Stimulated activated naive CD8-positive, alpha-beta T cell treated with anti-CD3 and anti-CD28 coated beads, Interleukin-15, Interleukin-2, amounts not matched to agents 100 U/mL and 50 U/mL, for 24 hours (primary cell): ENCODE measurements around the gene NUDT7.

Source experiments
- ATAC-seq: fragments of 150-1000 bp; cut with Tn5 transposase; one replicate; pipeline ENCODE4 v1.10.0; 2021
- DNase-seq: peaks from one replicate; pipeline ENCODE4 v3.0.0; 2021

The NUDT7 gene

DNA sequence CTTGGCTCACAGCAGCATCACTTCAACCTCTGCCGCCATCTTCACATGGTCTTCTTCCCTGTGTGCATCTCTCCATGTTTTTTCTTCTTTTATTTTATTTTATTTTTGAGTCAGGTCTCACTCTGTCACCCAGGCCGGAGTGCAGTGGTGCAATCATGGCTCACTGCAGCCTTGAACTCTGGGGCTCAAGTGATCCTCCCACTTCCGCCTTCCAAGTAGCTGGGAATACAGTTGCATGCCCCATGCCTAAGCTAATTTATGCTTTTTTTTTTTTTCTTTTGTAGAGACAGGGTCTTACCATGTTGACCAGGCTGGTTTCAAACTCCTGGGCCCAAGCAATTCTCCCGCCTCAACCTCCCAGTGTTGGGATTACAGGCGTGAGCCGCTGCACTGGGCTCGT is 1.9 kb downstream of the NUDT7 start:
- DNase-seq (no peak), ATAC-seq (no peak)

DNA sequence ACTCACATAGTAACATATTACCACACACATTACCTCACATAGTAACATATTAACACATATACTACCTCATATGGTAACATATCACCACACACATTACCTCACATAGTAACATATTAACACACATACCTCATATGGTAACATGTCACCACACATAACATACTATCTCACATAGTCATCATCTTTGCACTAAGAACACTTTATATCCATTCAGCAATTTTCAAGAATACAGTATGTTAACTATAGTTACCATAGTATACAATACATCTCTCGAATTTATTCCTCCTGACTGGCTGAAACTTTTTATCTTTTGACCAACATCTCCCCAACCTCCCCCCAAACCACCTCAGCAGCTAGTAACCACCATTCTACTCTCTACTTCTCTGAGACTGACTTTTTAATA is 7.6 kb downstream of the NUDT7 start:
- no peak for DNase-seq
- ATAC-seq, result no peak

DNA sequence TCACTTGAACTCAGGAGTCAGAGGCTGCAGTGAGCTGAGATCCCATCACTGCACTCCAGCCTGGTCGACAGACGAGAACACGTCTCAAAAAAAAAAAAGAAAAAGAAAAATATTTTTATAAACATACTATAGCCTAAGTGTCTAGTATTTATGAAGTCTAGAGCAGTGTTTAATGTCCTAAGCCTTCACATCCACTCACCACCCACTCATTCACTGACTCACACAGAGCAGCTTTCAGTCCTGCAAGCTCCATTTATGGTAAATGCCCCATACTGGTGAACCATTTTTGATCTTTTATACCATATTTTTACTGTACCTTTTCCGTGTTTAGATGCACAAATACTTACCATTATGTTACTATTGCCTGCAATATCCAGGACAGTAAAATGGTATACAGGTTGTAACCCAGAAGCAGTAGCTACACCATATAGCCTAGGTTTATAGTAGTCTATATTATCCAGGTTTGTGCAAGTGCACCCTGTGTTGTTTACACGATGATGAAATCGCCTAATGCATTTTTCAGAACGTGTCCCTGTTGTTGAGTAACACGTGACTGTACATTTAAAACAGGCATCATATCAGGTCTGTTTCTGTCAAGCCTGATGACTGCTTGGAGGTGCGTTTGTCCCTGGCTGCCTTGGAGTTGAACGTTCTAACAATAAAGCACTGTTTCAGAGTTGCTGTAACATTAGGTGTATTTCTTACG is 10.1 kb downstream of the NUDT7 start:
- ATAC-seq (peak; percentile 81), DNase-seq (no peak)

DNA sequence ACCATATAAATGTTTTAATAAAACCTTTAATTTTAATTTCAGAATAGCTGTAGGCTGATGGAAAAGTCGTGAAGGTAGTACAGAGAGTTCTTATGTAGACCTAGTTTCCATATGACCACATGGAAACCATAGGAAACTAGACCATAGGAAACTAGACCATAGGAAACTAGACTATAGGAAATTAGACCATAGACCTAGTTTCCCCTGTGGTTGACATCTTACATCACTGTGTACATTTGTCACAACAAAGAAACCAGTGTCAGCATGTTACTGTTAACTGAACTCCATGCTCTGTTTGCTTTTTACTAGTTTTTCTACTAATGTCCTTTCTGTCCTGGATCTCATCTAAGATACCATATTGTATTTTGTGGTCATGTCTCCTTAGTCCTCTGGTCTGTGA is 14.6 kb downstream of the NUDT7 start:
- peak; percentile 60 for ATAC-seq
- no peak for DNase-seq

DNA sequence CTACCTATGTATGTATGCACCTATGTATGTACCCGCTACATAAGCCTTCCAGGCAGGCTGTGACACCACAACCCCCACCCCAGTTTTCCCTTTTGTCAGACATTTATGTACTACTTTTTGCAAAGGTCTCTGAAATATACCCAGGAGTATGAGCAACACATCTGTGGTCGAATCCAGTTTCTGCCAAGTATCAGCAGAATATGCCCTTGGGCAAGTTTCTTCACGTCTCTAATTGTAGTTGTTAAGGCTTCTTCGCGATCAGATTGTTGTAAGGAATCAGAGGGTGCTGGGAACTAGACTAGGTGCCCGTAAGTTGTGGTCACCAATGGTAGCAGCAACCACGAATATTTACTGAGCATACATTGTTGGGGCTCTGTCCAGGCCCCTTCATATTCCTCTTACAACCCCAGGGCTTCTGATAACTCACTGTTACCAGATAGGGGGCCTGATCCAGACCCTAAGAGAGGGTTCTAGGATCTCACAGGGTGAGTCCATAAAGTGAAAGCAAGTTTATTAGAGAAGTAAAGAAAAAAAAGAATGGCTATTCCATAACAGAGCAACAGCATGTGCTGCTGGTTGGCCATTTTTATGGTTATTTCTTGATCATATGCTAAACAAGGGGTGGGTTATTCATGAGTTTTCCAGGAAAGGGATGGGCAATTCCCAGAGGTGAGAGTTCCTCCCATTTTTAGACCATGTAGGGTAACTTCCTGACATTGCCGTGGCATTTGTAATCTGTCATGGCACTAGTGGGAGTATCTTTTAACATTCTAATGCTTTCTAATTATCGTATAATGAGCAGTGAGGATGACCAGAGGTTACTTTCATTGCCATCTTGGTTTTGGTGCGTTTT is 16.6 kb downstream of the NUDT7 start:
- no peak for DNase-seq
- no peak for ATAC-seq

DNA sequence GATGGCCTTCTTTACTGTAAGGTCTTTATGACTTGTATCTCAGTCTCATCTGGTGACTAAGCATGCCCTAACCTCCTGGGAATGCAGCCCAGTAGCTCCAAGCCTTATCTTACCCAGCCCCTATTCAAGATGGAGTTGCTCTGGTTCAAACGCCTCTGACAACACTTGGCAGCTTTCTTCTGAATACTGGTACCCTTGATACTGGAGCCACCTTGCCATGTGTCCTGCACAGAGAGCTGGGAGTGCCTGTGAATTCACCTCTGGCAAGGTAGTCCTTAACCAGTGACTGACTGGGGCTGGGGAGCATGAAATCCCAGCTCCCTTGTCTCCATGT is 17.2 kb downstream of the NUDT7 start:
- ATAC-seq (no peak), DNase-seq (no peak)

DNA sequence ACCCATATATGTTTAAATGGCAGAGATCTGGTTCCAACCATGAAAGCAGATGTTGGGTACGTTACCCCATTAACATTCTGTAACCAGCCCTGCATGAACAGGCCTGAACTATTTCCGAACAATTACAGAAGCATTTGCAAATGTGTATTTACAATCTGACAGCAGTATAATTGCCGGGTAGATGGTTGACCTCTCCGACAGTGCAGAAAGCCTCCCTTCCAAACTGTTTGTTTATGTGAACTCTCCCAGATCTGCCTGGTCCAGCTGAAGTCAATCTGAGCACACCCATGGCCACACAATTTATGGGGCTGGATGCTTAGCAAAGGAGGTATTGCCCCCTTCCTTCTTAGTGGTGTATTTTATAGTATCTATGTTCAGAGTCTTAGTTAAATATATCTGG is 21.8 kb downstream of the NUDT7 start:
- ATAC-seq (no peak), DNase-seq (no peak)

DNA sequence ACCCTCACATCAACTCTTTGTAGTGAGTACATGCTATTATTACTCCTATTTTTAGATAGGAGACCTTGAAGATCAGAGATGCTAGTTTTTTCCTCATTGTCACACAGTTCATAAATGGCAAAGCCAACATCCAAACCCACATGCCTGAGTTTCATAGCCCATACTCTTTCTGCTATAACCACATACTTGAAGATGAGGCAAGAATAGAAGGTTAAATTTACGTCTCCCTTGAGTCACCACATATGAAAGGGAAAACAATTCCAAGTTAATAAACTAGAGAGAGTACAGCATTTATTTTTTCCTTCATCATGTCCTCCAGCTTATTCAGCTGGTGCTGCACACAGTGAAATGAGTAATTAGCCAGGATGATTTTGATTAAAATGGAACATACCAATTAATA is 23.7 kb downstream of the NUDT7 start:
- ATAC-seq (no peak), DNase-seq (no peak)

DNA sequence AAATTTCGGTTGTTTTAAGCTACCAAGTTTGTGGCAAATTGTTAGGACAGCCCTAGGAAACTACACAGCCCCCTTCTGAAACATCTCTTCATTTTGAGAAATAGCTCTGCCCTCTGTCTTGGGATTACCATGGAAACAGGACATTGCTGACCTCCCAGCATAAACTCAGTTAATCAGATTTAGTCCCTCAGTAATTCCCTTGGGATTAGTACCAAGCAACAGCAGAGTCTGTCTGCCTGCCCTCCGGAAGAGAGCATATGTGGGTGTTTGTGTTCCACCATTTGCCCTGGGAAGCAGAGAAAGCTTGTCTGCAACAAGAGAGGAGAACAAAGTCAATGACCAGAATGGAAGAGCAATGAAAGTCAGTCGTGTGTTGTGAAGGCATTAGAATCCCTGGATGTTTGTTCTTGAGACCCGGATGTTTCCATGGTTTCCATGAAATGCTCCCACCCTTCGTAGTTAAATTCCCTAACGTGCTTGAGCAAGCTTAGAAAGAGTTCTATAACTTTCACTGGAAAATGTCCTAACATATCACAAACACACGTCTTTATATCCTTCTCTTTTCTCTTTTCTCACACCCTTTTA is 26.2 kb downstream of the NUDT7 start:
- DNase-seq (no peak), ATAC-seq (no peak)

DNA sequence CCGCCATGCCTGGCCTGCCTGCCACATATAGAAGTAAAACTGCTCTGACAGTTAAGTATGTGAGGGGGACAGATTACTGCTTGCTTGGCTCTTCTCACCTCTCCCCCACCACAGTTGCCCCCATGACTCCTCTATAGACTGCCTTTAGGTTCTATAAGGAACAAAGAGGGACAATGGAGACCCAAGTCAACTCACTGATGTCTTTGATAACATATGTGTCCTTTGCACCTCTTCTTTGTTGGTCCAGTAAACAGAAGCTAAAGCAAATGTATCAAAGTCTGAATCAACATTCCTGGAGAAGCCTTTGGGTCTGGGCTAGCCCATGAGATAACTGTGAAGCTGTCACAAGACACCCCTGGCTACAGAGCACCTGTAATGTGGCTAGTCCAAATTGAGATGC is 27.1 kb downstream of the NUDT7 start:
- ATAC-seq, result no peak
- DNase-seq, result no peak

DNA sequence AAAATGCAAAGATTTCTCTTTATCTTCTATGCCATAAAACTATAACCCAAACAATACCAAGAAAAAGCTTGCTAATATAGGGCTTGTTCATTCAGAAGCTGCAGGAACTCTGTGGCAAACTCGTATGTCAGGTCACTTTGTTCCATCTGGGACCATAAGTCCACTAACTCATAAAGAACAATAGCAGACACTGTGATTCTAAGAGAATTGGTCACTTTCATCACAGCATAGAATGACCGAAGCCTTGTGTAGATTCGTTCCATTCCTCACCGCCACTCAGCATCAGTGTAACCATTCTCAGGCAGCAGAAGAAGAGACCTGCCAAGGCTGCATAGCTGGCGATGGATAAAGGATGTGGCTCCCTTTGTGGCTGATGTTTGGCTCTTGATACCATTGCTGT is 35.7 kb downstream of the NUDT7 start:
- no peak for DNase-seq
- ATAC-seq, result no peak

DNA sequence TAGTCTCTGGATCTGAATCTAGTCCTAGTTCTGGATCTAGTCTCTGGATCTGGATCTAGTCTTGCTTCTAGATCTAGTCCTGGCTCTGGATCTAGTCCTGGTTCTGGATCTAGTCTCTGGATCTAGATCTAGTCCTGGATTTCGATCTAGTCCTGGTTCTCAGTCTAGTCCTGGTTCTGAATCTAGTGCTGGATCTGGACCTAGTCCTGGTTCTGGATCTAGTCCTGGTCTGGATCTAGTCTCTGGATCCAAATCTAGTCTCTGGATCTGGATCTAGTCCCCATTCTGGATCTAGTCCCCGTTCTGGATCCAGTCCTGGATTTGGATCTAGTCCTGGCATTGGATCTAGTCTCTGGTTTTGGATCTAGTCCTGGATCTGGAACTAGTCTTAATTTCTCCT is 36.2 kb downstream of the NUDT7 start:
- DNase-seq (no peak), ATAC-seq (no peak)

DNA sequence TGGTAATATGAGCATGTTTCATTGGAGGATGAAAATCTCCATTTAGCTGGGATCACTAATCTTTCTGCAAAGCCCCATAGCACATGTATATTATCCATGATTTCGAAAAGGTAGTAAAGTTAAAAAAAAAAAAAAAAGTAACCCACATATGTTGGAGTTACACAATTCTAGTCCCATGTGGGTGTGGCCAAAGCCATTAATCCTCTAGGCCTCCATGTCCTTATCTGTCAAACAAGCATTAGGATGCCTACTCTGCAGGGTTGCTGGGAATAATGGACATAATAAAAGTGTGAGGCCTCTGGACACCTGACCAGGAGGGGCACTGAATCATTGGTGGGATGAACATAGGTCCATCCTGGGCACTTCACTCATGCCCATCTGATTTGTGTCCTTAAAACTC is 36.9 kb downstream of the NUDT7 start:
- ATAC-seq (no peak), DNase-seq (no peak)

DNA sequence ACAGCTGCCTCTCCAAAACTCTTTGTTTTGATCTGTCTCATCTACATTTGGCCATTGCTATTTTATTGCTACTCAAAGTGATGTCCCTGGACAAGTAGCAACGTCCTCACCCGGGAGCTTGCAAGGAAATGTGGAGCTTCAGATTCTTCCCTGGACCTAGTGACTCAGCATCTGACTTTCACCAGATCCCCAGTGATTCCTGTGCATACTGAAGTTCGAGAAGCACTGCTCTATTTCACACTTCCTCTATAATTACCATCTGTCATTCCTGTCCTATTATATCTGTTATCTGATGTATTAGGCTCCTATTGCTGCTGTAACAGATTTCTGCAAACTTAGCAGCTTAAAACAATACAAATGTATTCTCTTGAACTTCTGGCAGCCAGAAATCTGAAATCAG is 37.5 kb downstream of the NUDT7 start:
- no peak for DNase-seq
- ATAC-seq, result no peak

DNA sequence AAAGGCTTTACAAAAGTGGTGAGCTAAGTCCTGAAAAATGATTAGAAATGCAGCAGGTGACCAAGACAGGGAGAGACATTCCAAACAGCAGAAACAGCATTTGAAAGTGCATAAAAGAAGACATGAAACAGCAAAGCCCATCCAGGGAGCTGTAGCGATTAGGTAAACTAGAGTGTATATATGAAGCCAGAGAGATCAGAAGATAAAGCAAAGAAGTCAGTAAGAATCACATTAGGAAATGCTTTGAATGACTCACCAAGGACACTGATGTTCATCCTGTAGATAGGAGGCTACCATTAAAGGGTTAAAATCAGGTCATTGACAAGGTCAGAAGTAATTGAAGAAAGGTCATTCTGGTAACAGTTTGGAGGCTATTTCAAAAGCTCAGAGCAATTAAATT is 38.5 kb downstream of the NUDT7 start:
- no peak for ATAC-seq
- DNase-seq, result no peak

DNA sequence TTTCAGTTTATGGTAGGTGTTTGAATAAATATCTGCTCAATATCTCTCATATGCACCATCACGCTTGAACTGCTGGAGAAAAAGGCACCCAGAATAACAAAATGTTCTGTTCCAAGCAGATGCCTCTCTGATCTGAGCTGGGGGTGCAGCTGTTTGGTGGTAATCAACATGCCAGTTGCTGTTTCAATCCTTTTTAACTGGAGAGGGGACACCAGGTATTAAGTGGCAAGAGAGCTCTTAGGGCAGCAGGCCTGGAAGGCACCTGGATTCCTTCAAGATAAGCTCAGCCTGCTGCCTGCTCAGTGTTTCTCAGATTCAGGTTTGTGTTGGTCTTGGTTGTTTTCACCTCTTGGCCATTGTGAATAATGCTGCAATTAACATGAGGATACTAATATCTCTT is 38.9 kb downstream of the NUDT7 start:
- DNase-seq (no peak), ATAC-seq (no peak)

DNA sequence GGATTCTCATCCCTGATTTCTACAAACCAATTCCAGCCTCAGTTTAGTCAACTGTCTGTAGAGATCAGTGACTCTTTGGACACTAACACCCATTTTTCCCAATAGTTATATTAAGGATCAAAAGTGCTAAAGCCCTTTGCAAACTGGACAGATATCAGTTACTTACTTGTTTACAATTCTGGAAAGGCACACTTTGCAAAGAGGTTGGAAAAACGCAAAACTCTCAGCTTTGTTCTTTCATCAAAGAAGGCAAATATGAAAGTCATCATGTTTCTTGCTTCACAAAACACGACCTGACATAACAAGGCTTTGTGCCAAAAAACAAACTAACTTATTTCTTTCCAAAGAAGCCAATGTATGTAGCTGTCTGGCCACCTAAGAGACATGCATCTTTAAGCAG is 39.9 kb downstream of the NUDT7 start:
- ATAC-seq (no peak), DNase-seq (no peak)

DNA sequence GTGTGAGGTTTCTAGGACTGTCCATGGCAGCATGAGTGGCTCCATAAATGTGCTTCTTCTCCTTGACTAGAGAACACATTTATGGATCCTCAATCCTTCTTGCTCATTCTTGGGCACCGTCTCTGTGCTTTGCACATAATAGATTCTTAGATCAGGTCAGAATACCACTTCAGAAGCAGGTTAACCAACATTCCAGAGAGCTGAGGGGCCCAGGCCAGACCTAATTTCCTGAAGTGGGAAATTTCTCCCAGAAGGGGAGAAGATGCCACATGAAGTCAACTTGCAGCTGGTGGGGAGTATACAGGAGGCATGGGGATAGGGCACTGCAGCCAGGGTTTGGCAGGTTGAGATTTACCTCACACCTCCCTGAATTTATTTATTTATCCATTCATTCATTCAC is 41.7 kb downstream of the NUDT7 start:
- ATAC-seq (no peak), DNase-seq (no peak)

DNA sequence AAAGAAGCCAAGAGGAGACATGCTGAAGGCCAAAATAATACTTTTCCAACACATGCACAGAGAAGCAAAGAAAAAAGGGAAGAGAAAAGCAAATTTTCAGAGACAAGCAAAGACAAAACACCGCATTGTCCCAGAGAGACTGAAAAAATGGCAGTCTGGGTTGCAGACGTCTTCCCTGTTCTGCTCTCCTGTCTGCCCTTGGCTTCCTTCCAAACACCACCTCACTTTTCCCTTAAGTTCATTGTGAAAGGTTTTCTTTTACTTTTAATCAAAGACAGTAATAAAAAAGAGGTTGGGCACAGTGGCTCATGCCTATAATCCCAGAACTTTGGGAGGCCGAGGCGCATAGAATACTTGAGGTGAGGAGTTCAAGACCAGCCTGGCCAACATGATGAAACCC is 44.9 kb downstream of the NUDT7 start:
- no peak for DNase-seq
- ATAC-seq, result no peak

DNA sequence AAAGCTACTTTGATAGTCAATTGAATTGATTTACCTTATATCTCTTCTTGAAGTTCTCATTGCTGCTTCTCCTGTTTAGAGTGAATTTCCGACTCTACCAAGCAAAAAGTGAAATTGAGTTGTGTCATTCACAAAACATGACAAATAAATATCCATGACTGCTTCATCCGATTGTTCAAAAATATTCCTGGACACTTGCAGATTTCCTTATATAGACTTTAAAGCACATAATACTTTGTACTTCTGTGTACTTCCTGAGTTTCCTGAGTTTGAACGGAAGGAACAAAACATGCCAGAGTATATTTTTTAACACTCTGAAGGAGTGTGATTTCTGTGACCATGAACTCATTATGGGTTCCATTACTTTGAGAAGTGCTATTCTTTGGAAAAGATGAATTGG is 45.5 kb downstream of the NUDT7 start:
- DNase-seq (no peak), ATAC-seq (no peak)

DNA sequence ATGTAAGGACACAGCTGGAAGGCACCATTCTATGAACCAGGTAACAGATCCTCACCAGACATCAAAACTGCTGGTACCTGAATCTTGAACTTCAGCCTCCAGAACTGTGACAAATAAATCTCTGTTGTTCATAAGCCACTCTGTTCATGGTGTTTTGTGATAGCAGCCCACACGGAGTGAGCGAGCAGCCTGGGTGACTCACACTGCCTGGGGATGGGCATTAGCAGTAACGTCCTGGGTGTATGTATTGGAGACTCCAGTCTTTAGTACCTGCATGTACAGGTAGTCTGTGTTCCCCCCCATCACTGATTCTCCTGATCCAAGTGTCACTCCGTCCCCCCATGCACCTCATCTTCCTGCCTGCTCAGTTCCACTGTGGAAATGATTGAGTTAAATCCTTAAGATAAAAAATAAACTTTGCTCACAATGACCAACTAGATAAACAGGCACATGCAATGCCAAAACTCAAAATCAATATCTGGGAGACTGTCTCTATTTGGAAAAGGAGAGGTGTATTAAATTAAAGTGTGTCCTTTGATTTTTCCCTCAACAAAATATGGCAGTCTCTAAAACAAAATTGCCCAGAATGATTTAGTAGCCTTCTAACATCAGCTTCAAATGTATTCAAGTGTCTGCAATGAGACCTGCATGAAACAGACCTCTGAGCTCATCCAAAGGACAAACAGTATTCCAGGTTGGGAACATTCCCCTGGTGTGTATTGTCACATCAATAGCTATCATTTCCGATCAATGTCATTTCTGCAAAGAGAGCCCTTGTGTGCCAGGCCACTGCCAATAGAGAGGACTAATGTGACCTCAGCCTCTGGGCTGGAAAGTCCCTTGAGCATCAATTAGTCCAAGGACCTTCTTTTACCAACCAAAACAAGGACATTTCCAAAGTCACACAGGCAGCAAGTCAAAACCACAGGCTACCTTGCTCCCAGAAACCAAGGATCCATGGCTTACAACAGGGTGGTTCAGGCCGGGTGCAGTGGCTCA is 53.9 kb downstream of the NUDT7 start:
- no peak for ATAC-seq
- no peak for DNase-seq

DNA sequence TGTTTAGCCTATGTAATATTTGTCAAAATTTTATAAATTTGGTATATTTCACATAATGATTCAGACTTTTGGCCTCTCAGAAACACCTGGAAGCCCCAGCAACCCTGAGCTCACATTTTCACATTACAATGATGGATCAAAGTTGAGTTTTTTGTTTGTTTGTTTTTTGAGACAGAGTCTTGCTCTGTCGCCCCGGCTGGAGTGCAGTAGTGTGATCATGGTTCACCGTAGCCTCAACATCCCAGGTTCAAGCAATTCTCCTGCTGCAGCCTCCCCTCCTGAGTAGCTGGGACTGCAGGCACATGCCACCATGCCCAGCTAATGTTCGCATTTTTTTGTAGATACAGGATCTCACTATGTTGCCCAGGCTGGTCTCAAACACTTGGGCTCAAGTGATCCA is 55.4 kb downstream of the NUDT7 start:
- ATAC-seq, result no peak
- no peak for DNase-seq
